HFF-Myc (cell line): ENCODE data around the gene OAF.

Source experiments
- DNase-seq: peaks from one replicate; pipeline ENCODE4 v3.0.0-alpha.2; 2011; ENCODE audit warnings: low read depth; ENCODE audit errors: extremely low read depth
- H3K4me3 ChIP-seq: replicated peaks from 2 replicates; pipeline ENCODE4 v1.5.1; 2011; ENCODE audit warnings: low read depth, mild to moderate bottlenecking, control low read depth, low read length
- TF ChIP-seq, protein P1 (sequence below): IDR thresholded peaks from 2 replicates; pipeline ENCODE4 v1.5.1; 2012; ENCODE audit warnings: mild to moderate bottlenecking, low read depth, low read length, control low read depth; ENCODE audit errors: missing control alignments

Gene OAF

DNA sequence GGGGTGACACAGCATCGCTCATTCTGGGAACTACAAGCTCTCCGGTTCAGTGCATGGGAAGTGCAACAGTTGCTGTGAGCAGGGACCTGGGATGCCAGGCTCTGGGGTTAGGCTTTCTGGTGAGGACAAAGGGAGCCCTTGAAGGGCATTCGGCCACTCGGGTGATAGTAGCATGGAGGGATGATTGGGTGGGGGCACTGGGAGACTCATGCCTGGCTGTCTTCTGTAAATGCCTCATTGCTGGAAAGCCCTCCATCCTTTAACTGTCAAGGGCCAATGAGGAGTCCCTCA is 9.9 kb downstream of the OAF start:
- DNase-seq = no peak
- no peak overlapping the region for H3K4me3 ChIP-seq

DNA sequence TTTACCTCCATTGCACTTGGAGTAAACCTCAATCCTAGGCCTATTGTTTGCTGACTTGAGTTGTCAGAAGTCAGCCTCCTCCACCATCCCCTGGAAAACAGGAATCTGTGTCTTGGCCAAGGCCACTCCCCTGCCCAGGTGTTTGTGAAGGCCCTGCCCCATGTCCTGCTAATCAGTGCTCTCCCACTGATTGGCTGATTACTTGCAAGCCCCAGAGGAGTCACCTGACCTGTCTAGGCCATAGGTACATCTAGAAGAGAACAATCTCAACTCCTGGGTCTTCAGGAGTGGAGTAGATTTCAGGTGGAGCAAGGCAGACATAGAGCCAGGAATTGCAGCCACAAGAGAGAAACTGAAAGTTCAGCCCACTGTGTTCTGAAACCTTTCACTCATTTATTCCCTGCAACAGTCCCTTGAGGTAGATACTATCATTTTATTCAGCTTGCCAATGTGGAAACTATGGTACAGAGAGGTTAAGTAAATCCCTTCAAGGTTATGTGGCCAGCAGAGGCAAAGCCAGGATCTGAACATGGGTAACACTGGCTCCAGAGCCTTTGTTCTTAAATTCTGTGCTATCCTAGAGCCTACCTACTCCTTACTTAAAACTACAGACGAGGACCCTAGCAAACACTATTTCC is 10.4 kb downstream of the OAF start:
- no peak overlapping the region for H3K4me3 ChIP-seq
- TF ChIP-seq, protein P1, sequence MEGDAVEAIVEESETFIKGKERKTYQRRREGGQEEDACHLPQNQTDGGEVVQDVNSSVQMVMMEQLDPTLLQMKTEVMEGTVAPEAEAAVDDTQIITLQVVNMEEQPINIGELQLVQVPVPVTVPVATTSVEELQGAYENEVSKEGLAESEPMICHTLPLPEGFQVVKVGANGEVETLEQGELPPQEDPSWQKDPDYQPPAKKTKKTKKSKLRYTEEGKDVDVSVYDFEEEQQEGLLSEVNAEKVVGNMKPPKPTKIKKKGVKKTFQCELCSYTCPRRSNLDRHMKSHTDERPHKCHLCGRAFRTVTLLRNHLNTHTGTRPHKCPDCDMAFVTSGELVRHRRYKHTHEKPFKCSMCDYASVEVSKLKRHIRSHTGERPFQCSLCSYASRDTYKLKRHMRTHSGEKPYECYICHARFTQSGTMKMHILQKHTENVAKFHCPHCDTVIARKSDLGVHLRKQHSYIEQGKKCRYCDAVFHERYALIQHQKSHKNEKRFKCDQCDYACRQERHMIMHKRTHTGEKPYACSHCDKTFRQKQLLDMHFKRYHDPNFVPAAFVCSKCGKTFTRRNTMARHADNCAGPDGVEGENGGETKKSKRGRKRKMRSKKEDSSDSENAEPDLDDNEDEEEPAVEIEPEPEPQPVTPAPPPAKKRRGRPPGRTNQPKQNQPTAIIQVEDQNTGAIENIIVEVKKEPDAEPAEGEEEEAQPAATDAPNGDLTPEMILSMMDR = no peak
- no peak for DNase-seq

More for the DNA sequence above, 9.9 kb downstream of the OAF start:
- TF ChIP-seq, protein P1 = no peak

DNA sequence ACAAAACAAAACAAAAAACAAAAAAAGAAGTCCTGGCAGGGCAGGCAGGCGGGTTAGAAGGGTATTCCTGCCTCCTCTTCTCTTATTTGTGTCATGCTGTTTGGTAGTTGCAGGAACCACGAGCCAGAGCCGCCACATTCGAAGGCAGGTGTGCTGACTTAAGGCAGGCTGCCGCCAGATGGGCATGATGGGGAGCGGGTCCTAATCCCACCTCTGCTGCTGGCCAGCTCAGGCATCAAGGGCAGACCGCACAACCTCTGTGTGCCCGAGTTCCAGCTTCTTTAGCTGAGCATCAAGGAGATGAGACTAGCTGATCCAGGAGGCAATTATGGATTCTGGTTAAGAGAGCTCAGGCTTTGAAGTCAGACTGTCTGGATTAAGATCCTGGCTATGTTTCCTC is 12.1 kb downstream of the OAF start:
- no peak for DNase-seq
- H3K4me3 ChIP-seq = no peak overlapping the region
- TF ChIP-seq, protein P1 = no peak

GRCh38 chr11:120223793-120224192 is 13.0 kb downstream of the OAF start:
- H3K4me3 ChIP-seq = no peak overlapping the region
- TF ChIP-seq, protein P1 = no peak
- no peak for DNase-seq

- no peak overlapping the region for H3K4me3 ChIP-seq
- no peak for DNase-seq
- TF ChIP-seq, protein P1 = no peak
Observed at GRCh38 chr11:120224361-120224760, 13.5 kb downstream of the OAF start.

DNA sequence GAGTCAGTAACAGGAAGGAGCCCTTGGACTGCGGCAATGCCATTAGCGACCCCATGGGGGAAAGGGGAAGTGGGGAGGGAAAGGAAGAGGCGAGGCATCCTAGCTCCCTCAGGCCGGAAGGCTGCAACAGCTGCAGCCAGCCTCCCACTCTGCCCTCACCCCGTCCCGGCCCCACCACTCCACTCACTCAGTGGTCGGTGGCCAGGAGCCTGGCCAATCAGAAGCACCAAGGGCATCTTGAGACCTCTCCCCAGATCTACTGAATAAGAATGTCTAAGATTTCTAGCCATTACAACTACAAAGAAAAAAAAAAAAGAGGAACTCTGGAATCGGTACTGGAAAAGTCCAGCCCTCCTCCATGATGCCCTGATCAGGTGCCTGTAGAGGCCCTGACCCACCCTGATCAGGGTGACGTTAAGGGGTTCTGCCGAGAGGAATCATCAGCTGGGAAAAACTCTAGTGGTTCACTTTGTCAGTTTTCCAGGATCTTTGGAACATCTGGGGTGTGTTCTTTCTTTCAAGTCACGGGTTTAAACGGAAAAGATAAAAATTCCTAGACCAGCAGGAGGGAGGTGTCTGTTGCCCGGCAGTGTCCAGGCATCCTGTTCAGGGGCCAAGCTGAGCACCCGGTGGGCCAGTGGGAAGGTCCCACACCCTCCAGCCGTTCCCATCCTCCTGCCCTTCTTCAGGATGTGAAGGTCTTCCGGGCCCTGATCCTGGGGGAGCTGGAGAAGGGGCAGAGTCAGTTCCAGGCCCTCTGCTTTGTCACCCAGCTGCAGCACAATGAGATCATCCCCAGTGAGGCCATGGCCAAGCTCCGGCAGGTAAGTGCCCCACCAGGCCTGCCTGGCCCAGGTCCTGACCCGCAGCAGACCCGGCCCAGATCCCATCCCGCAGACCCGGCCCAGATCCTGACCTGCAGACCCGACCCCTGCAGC is 14.4 kb downstream of the OAF start:
- TF ChIP-seq, protein P1 = no peak
- H3K4me3 ChIP-seq = no peak overlapping the region
- no peak for DNase-seq
